Cerebellar cortex (tissue), 1 donor: Measurements from ENCODE around the gene SYNJ2.
A peak's percentile ranks its signal among the peaks of the same experiment; 100 is the strongest.

Experiments
- DNase-seq: peaks from one replicate; pipeline ENCODE4 v3.0.0-alpha.2; 2015; ENCODE audit warnings: low spot score

SYNJ2 gene

GRCh38 chr6:158043008-158043407 lies 61.3 kb downstream of the SYNJ2 start:
- DNase-seq: no peak

- DNase-seq: peak; percentile 38
These were observed 62.2 kb downstream of the SYNJ2 start for GRCh38 chr6:158043586-158044524.

- DNase-seq: no peak
These were observed 62.8 kb downstream of the SYNJ2 start for GRCh38 chr6:158044525-158044888.

- DNase-seq: no peak
These were observed 64.8 kb downstream of the SYNJ2 start for GRCh38 chr6:158046201-158047126.

GRCh38 chr6:158047127-158047518 lies 65.5 kb downstream of the SYNJ2 start:
- DNase-seq: no peak

- DNase-seq: no peak
These were observed 66.1 kb downstream of the SYNJ2 start for GRCh38 chr6:158047563-158048323.

GRCh38 chr6:158048589-158048988 lies 66.9 kb downstream of the SYNJ2 start:
- no peak for DNase-seq

GRCh38 chr6:158049055-158050028 lies 67.7 kb downstream of the SYNJ2 start:
- no peak for DNase-seq

DNA sequence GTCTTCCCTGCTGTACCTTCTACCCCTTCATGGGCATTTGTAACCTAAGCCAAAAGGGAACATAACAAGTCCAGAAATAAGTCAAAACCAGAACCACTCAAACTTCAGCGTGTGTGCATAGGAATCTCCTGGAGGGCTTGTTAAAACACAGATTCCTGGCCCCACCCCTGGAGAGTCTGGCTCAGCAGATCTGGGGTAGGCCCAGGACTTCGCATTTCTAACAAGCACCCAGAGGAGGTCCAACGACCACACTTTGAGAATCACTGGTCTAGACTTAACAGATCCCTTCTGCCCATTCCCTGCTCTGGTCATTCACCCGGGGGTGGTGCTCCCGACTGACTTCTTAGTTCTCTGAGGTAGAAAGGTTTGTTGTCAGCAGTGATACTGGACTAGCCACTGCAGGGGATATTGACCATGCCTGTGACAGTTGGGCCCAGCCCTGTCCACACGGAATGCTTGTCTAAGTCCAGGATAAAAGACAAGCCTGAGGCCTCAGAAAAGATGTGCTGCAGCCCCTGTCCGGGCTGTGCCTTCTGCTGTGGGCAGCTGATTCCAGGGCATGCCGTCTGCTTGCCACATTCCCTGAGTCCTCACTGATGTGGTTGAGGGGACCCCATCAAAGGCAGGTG lies 68.6 kb downstream of the SYNJ2 start:
- no peak for DNase-seq

GRCh38 chr6:158050955-158051354 lies 69.3 kb downstream of the SYNJ2 start:
- DNase-seq: no peak

- DNase-seq: no peak
These were observed 70.3 kb downstream of the SYNJ2 start for GRCh38 chr6:158051968-158052367.

DNA sequence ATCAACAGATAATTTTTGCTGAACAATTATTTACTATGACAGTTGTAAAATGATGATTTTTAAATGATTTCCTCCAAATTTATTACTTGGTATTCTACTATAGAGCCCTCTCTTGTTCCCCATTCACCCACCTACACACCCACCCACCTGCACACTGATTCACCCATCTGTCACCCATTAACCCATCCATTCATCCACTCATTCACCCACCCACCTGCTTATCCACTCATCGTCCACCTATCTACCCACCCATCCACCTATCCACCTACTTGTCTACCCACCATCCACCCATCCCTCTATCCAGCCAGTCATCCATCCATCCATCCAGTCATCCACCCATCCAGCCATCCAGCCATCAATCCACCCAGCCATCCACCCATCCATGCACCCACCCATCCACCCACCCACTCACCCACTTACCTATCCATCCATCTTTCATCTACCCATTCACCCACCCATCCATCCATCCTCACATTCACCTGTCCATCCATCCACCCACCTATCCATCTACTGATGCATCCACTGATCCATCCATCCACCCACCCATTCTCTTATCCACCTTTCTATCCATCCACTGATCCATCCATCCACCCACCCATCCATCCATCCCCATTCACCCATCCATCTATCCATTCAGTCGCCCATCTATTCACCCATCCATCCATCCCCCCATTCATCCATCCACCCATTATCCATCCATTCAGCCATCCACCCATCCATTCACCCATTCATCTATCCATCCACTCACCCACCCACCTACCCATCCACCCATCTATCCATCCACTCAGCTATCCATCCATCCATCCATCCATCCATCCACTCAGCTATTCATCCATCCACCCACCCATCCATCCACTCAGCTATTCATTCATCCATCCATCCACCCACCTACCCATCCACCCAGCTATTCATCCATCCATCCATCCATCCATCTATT lies 72.0 kb downstream of the SYNJ2 start:
- no peak for DNase-seq

GRCh38 chr6:158056355-158056754 lies 74.7 kb downstream of the SYNJ2 start:
- no peak for DNase-seq

- no peak for DNase-seq
These were observed 75.1 kb downstream of the SYNJ2 start for GRCh38 chr6:158056804-158057203.

DNA sequence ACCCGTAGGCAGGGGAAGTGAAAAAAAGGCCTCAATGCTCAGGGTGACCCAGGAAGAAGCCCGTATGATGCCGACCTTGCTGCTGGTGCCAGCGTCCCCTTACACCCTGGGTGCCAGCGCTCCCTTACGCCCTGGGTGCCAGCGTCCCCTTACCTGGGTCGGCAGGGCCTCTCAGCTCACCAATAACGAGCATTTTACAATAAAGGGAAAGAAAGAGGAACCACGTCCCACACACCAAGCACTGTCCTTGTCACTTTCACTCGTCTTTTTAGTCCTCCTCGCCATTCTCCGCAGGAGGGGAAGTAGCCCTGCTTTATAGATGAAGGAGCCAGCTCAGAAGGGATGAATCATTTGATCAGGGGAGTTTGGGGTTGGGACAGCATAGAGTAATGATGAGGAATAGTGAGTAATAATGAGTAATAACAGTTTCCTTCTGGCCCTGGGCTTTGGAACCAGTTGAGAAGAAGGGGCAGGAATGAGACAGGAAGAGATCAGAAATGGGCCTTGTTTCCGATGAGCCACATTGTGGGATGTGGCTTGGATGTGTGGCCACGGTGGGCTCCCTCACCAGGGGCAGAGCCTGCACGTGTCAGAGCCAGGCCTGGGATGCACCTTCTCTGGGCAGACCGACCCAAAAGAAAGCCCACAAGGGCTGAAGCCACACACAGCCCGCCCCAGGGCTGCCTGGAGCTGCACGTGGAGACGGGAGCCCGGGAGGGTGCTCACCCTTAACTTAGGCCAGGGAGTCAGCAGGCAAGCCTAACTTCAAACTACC lies 75.7 kb downstream of the SYNJ2 start:
- DNase-seq: no peak

- DNase-seq: no peak
These were observed 76.5 kb downstream of the SYNJ2 start for GRCh38 chr6:158058171-158058651.

GRCh38 chr6:158059108-158059507 lies 77.4 kb downstream of the SYNJ2 start:
- no peak for DNase-seq
